Memory B cell (primary cell): Measurements from ENCODE around the gene SARS1.
"Not testable (repeated sequence)": the region's sequence is repeated elsewhere in the genome, so short reads cannot be mapped to it uniquely, and the experiment has no call there.

ENCODE experiments used
- ATAC-seq: fragments of 150-1000 bp; cut with Tn5 transposase; 2 replicates; pipeline ENCODE4 v1.10.0; 2021; ENCODE audit warnings: low read depth, mild to moderate bottlenecking, moderate library complexity
- DNase-seq, 2 donors: peaks; one replicate each; pipeline ENCODE4 v3.0.0; 2022; ENCODE audit warnings: low spot score in 2 of 2
- H3K27ac Mint-ChIP-seq: one replicate; pipeline ENCODE4 v1.8.0; 2022; ENCODE audit warnings: mild to moderate bottlenecking, moderate library complexity, mixed read lengths
- H3K27me3 Mint-ChIP-seq: one replicate; pipeline ENCODE4 v1.8.0; 2022; ENCODE audit warnings: mixed read lengths
- H3K36me3 Mint-ChIP-seq: one replicate; pipeline ENCODE4 v1.8.0; 2022; ENCODE audit warnings: mild to moderate bottlenecking, mixed read lengths
- H3K4me1 Mint-ChIP-seq: one replicate; pipeline ENCODE4 v1.8.0; 2022; ENCODE audit warnings: mixed read lengths
- H3K4me3 Mint-ChIP-seq: one replicate; pipeline ENCODE4 v1.8.0; 2022; ENCODE audit warnings: mild to moderate bottlenecking, moderate library complexity, mixed read lengths
- H3K9me3 Mint-ChIP-seq: one replicate; pipeline ENCODE4 v1.8.0; 2022; ENCODE audit warnings: mixed read lengths

The SARS1 gene

GRCh38 chr1:109213824-109214693 lies at the start of gene SARS1:
SARS1 (plus strand) TSS chr1:109213918; CDS start chr1:109213993, 75 bp downstream.
- ATAC-seq (peak; percentile 84), DNase-seq (peak; percentile 75 to 76)
- peaks cover 3% of the 10 kb centered on the region for H3K27me3 Mint-ChIP-seq
- peaks cover 13% of the 10 kb centered on the region for H3K36me3 Mint-ChIP-seq
- no peaks in the 10 kb centered on the region for H3K9me3 Mint-ChIP-seq
- H3K27ac Mint-ChIP-seq = peak within 1 kb of the TSS; percentile 85
- H3K4me1 Mint-ChIP-seq = peaks cover 28% of the 10 kb centered on the region
- H3K4me3 Mint-ChIP-seq = peak within 1 kb of the TSS; percentile 97

- Mint-ChIP-seq H3K4me1 (peaks cover 18% of the 10 kb centered on the region), H3K27me3 (peaks cover 3% of the 10 kb centered on the region), H3K36me3 (peaks cover 2% of the 10 kb centered on the region), H3K4me3 (peak overlapping the region; percentile 25), H3K27ac (no peak overlapping the region), H3K9me3 (no peaks in the 10 kb centered on the region)
- ATAC-seq (no peak), DNase-seq (no peak)
Measured at GRCh38 chr1:109164538-109164937, 49.2 kb upstream of the SARS1 start.

- H3K27ac Mint-ChIP-seq = no peak overlapping the region
- H3K27me3 Mint-ChIP-seq = peaks cover 9% of the 10 kb centered on the region
- peaks cover 2% of the 10 kb centered on the region for H3K36me3 Mint-ChIP-seq
- no peaks in the 10 kb centered on the region for H3K9me3 Mint-ChIP-seq
- no peak overlapping the region for H3K4me3 Mint-ChIP-seq
- DNase-seq (no peak), ATAC-seq (no peak)
- H3K4me1 Mint-ChIP-seq = peaks cover 14% of the 10 kb centered on the region
Measured at GRCh38 chr1:109167001-109167506, 46.7 kb upstream of the SARS1 start.

- Mint-ChIP-seq H3K36me3 (peaks cover 2% of the 10 kb centered on the region), H3K27me3 (peaks cover 9% of the 10 kb centered on the region), H3K27ac (no peak overlapping the region), H3K9me3 (no peaks in the 10 kb centered on the region), H3K4me3 (no peak overlapping the region), H3K4me1 (peaks cover 3% of the 10 kb centered on the region)
- DNase-seq (no peak), ATAC-seq (no peak)
Measured at GRCh38 chr1:109170035-109170764, 43.5 kb upstream of the SARS1 start.

GRCh38 chr1:109171646-109172045 lies 42.1 kb upstream of the SARS1 start:
- Mint-ChIP-seq H3K4me1 (peaks cover 3% of the 10 kb centered on the region), H3K4me3 (no peak overlapping the region), H3K27me3 (peaks cover 9% of the 10 kb centered on the region), H3K27ac (no peak overlapping the region), H3K36me3 (peaks cover 2% of the 10 kb centered on the region), H3K9me3 (no peaks in the 10 kb centered on the region)
- no peak for ATAC-seq
- no peak for DNase-seq

GRCh38 chr1:109176349-109176748 lies 37.4 kb upstream of the SARS1 start:
- H3K4me1 Mint-ChIP-seq, H3K9me3 Mint-ChIP-seq, H3K36me3 Mint-ChIP-seq, DNase-seq, ATAC-seq, H3K27ac Mint-ChIP-seq, H3K4me3 Mint-ChIP-seq, H3K27me3 Mint-ChIP-seq: not testable (repeated sequence)

GRCh38 chr1:109180715-109181084 lies 33.0 kb upstream of the SARS1 start:
- H3K4me1 Mint-ChIP-seq, ATAC-seq, H3K9me3 Mint-ChIP-seq, H3K27ac Mint-ChIP-seq, H3K36me3 Mint-ChIP-seq, H3K27me3 Mint-ChIP-seq, H3K4me3 Mint-ChIP-seq, DNase-seq: not testable (repeated sequence)

- ATAC-seq (no peak), DNase-seq (no peak)
- H3K27me3 Mint-ChIP-seq = peaks cover 5% of the 10 kb centered on the region
- no peaks in the 10 kb centered on the region for H3K9me3 Mint-ChIP-seq
- H3K36me3 Mint-ChIP-seq = no peaks in the 10 kb centered on the region
- H3K4me1 Mint-ChIP-seq = no peaks in the 10 kb centered on the region
- H3K4me3 Mint-ChIP-seq = no peak overlapping the region
- H3K27ac Mint-ChIP-seq = no peak overlapping the region
Measured at GRCh38 chr1:109181085-109181806, 32.5 kb upstream of the SARS1 start.

- no peak overlapping the region for H3K27ac Mint-ChIP-seq
- no peaks in the 10 kb centered on the region for H3K36me3 Mint-ChIP-seq
- ATAC-seq (no peak), DNase-seq (no peak)
- H3K27me3 Mint-ChIP-seq = peaks cover 5% of the 10 kb centered on the region
- H3K9me3 Mint-ChIP-seq = no peaks in the 10 kb centered on the region
- H3K4me1 Mint-ChIP-seq = no peaks in the 10 kb centered on the region
- H3K4me3 Mint-ChIP-seq = no peak overlapping the region
Measured at GRCh38 chr1:109181807-109182163, 31.9 kb upstream of the SARS1 start.

GRCh38 chr1:109183058-109183738 lies 30.5 kb upstream of the SARS1 start:
- Mint-ChIP-seq H3K27ac (no peak overlapping the region), H3K36me3 (no peaks in the 10 kb centered on the region), H3K9me3 (no peaks in the 10 kb centered on the region), H3K4me3 (no peak overlapping the region), H3K27me3 (peaks cover 5% of the 10 kb centered on the region), H3K4me1 (no peaks in the 10 kb centered on the region)
- ATAC-seq (no peak), DNase-seq (no peak)

- Mint-ChIP-seq H3K9me3 (no peaks in the 10 kb centered on the region), H3K4me1 (no peaks in the 10 kb centered on the region), H3K4me3 (no peak overlapping the region), H3K27me3 (peaks cover 7% of the 10 kb centered on the region), H3K36me3 (no peaks in the 10 kb centered on the region), H3K27ac (no peak overlapping the region)
- DNase-seq = no peak
- no peak for ATAC-seq
Measured at GRCh38 chr1:109184687-109185086, 29.0 kb upstream of the SARS1 start.

GRCh38 chr1:109185357-109185756 lies 28.4 kb upstream of the SARS1 start:
- H3K27ac Mint-ChIP-seq = no peak overlapping the region
- ATAC-seq (no peak), DNase-seq (no peak)
- H3K36me3 Mint-ChIP-seq = no peaks in the 10 kb centered on the region
- H3K27me3 Mint-ChIP-seq = peaks cover 7% of the 10 kb centered on the region
- H3K9me3 Mint-ChIP-seq = no peaks in the 10 kb centered on the region
- H3K4me3 Mint-ChIP-seq = no peak overlapping the region
- no peaks in the 10 kb centered on the region for H3K4me1 Mint-ChIP-seq

- H3K4me1 Mint-ChIP-seq = no peaks in the 10 kb centered on the region
- H3K27ac Mint-ChIP-seq = no peak overlapping the region
- H3K4me3 Mint-ChIP-seq = no peak overlapping the region
- H3K36me3 Mint-ChIP-seq = no peaks in the 10 kb centered on the region
- no peak for DNase-seq
- no peaks in the 10 kb centered on the region for H3K9me3 Mint-ChIP-seq
- peaks cover 7% of the 10 kb centered on the region for H3K27me3 Mint-ChIP-seq
- ATAC-seq = no peak
Measured at GRCh38 chr1:109185990-109186732, 27.6 kb upstream of the SARS1 start.
